Thyroid gland (tissue), 4 donors: ENCODE measurements around the gene GPRIN3. TPM values are rescaled to one million over a fixed set of nuclear protein-coding genes. Genes with fewer than 3 reads are reported as not detected.

Experiments
- total RNA-seq, 4 donors: library from RNA; depleted of rRNA; stranded (reverse); fragments of >200 nt; gene quantifications; one replicate each; pipeline ENCODE4 v1.2.3, GENCODE V29; 2016

GPRIN3 gene
- total RNA-seq, 4 donors from 2014 or later: 1.2 to 7.5 (median 4.0) TPM

Other genes with a start within 250 kb of the GPRIN3 start
- gene TIGD2, start 196.3 kb downstream of the GPRIN3 start, total RNA-seq: 1 to 10 TPM; 5.5 to 8.0 (median 7.2) TPM